HG03575 (cell line): ENCODE results near the gene ARHGAP45.

ENCODE experiments used
- ATAC-seq: cut with Tn5 transposase; IDR thresholded peaks from one replicate; pipeline ENCODE4 v1.9.1; 2021; ENCODE audit not compliant: unreplicated experiment, insufficient number of reproducible peaks, low FRiP score; ENCODE audit errors: extremely low read depth

ARHGAP45 gene

DNA sequence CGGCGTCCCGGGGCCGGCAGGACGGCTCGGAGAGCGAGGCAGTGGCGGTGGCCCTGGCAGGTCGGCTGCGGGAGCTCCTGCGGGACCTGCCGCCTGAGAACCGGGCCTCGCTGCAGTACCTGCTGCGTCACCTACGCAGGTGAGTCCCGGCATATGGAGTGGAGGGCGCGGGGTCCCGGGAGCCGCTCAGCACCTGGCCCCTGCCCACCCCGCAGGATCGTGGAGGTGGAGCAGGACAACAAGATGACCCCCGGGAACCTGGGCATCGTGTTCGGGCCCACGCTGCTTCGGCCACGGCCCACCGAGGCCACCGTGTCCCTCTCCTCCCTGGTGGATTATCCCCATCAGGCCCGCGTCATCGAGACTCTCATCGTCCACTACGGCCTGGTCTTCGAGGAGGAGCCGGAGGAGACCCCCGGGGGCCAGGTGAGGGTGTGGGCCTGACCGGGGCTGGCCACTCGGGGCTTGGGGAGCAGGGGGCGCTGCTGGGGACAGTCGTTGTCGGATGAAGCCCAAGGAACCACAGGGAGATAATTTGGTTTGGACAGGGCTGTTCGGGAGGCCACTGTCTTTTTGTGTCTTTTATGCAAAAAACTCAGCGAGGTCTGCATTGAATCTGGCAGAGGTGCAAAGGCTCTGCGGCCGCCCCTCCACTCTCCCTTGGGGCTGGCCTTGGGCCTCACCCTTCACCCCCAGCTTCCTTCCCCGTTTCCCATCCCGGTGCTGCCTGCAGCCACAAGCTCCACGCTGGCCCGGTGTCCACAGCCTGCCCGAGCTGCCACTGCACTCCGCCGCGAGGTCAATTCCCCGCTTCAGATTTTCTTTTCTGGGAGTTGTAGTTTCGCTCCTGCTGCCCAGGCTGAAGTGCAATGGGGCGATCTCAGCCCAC is 16.2 kb downstream of the ARHGAP45 start:
- ATAC-seq = no peak

DNA sequence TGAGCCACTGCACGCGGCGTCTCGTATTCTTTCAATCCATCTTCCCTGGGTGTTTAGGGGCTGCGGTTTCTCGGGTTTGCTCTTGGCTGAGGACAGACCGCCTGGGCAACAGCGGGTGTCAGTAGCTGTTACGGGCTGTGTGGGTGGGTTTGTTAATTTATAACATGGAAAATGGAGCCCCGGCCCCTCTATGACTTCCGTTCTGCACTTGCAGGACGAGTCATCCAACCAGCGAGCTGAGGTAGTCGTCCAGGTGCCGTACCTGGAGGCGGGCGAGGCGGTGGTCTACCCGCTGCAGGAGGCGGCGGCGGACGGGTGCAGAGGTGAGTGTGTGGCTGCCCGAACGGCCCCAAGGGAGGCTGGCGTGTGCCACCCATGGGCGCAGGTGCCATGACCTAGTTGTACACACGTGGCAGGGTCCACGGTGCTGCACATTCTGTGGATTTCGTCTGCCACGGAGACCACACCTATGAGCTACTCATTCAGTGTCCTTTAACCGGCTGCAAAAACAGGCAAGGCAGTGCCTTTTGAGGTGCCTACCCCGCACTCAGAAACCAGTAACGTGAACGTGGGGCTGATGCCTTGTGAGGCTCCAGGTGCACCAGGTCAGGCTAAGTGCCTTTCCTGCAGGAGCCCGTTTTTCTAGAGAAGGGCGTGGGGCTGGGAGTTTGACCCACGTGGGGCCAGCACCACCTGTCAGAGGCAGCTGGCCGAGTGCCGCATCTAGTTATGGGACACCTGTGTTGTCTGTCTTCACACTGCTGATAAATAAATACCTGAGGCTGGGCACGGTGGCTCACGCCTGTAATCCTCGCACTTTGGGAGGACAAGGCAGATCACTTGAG is 17.3 kb downstream of the ARHGAP45 start:
- no peak for ATAC-seq

DNA sequence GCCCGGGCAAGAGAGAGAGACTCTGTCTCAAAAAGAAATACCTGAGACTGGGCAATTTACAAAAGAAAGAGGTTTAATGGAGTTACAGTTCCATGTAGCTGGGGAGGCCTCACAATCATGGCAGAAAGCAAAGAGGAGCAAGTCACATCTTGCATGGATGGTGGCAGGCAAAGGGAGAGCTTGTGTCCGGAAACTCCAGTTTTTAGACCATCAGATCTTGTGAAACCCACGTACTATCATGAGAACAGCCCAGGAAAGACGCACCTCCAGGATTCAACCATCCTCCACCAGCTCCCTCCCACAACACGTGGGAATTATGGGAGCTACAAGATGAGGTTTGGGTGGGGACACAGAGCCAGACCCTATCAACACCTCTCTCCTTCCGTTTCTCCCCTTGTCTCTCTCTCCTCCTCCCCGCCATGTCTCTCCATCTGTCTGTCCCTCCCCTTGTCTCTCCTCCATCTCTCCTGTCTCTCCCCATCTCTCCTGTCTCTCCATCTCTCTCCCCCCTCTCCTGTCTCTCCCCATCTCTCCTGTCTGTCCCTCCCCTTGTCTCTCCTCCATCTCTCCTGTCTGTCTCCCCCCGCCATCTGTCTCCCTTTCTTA is 18.2 kb downstream of the ARHGAP45 start:
- no peak for ATAC-seq

DNA sequence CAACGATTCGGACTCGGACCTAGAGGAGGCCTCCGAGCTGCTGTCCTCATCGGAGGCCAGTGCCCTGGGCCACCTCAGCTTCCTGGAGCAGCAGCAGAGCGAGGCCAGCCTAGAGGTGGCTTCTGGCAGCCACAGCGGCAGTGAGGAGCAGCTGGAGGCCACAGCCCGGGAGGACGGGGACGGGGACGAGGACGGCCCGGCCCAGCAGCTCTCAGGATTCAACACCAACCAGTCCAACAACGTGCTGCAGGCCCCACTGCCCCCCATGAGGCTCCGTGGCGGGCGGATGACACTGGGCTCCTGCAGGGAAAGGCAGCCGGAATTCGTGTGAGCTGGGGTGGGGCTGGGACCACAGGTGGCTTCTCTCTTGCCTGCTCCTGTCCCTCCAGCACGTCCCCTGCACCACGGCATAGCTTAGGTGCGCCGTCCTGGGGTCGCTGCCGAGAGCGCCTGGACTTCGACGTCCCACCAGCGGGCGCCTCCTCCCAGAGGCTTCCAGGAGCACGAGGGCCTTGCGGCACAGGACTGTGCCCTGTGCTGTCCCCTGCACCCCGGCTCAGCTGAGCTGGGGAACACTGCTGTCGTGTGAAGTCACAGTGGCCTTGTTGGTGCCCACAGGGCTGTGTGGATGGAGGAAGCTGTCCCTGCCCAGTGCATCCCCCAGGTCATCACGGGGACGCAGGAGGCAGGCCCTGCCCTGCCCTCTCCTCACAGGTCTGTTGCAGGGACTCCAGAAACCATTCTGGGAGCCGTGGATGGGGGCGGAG is 18.9 kb downstream of the ARHGAP45 start:
- no peak for ATAC-seq

DNA sequence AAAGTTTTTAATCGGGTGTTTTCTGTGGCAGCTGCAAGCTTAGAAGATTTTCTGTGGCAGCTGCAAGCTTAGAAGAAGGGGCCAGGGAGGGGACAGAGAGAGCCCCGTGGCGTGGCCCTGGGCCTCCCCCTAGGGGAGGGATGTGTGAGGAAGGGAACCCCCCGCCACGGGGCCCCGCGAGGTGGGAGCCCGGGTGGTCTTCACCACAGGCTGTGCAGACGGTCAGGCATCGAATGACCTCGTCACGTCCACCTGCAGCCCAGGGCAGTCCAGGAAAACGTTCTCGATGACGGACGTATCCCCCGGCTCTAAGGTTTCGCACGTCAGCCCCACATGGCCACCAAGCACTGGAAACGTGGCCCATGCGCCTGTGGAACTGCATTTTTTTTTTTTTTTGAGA is 19.6 kb downstream of the ARHGAP45 start:
- no peak for ATAC-seq

DNA sequence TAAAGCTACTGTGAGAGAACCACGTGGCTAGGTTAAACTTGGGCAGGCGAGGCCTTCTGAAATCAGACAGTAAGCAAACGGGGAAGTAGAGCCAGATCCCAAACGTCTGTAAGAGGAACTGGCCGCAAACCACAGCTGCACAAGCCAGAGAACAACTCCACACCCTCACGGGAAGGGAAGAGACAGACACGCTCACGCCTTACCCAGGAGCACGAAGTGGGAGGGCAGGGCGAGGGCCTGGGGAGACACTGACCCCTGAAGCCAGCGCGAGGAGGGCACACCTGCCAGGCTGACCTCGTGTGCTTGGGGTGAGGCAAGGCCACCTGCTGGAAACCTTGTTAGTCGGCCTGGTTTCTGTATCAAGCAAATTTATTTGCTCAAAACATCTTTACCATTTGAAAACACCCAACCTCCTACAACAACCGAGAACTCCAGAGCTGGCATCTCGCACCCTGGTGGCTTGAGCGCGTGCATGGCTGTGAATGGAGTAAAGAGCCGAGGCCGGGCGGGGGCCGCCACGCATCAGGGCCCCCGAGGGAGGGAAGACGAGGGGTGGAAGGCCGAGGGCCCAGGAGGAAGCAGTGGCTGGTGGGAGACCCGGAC is 20.9 kb downstream of the ARHGAP45 start:
- ATAC-seq = no peak

DNA sequence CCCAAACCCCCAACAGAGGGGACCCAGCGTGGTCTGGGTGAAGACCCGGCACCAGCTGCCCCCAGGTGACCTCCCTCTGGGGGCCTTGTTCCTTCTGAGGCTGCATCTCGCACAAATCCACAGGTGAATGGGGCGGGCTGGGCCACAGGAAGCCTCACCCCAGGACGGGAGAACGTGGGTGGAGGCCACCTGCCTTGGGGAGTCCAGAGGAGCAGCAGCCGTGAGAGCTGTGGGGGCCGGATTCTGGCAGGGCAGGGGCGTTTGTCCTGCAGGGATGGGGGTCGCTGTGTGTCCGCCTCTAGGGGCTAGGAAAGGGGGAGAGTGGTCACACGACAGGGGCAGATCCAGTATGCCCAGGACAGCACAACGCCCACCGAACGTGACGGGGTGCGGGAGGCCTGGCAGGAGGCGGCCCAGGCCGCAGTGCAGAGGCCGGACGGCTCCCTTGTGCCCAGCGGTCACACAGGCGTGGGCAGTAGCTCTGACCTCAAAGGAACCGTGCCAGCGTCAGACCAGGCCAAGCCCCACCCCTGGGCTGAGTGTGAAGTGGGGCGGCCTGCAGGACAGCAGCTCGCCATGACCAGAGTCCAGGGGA is 21.5 kb downstream of the ARHGAP45 start:
- no peak for ATAC-seq

DNA sequence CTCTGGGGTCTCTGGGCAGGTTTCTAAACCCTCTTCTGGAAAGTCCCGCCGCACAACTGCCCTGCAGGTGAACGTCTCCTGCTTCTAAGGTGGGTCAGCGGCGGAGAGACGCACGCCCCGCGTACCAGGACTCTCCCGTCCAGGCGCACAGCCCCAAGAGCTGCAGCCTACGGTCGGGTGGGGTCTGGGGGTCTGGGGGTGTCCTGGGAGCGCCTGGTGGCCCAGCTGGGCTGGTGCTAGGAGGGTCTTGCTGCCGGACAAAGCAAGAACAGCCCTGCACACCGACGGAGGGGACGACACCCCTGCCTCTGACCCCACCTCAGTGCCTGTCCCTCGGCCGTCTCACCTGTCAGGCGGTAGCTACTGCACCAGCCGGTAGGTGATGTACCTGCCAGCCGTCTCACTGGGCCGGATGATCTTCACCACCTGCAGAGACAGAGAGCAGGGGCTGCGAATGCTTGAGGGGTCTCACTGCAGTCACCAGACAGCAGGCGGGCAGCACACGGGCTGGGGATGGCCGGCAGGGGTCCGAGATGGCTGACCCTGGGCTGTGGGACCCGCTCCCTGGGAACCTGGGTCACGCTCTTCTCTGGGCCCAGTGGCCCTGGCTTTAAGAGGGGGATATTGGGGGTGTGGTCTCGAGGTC is 22.3 kb downstream of the ARHGAP45 start:
- no peak for ATAC-seq

DNA sequence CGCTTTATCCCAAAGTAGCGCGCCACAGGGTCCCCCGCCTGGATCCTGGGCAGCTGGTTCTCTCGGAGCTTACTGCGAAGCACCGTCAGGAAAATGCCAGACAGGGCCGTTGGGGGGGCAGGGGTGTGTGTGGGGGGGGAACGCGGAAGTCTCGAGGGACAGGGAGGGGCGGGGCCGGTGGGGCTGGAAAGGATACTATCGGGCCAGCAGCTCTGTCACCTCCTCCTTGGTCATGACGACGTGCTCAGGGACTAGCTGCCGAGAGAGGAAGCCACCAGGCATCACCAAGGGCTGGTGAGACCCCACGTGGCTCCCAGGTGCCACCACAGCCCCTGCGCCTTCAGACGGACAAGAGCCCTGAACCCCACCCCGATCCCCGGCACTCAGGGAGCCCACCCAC is 22.9 kb downstream of the ARHGAP45 start:
- no peak for ATAC-seq

DNA sequence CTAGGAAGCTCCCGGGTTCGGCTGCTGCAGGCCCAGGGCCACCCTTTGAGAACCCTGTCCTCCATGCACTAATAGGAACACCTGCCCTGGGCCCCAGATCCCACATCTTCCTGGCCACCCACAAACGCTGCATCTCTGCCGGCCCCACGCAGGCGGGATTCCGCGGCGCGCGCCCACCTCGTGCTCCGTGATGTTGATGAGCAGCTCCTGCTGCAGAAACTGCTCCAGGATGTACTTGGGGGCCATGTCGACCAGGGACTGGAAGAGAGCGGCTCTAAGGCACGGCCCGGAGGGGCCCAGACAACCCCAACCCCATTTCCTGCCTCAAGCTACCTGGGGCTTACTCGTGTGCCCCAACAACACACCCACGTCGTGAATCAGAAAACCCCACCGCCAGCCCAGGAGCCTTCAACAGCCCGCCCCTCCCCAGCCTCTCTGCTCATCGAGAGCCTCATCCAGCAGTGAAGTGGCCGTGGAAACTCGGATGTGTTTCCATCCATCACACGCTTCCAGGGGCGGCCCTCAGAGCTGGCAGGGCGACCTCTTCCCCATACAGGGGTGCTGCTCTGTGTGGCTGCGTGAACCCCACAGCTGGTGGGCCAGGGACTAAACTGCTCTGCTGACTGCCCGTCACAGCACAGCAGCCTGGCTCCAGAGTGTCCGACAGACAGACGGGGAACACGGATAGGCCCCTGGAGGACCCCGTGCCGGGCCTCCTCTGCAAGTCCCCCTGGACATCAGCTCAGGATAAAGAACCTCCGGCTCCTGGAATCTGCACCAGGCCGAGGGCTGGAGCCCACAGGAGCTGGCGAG is 24.0 kb downstream of the ARHGAP45 start:
- ATAC-seq = no peak

DNA sequence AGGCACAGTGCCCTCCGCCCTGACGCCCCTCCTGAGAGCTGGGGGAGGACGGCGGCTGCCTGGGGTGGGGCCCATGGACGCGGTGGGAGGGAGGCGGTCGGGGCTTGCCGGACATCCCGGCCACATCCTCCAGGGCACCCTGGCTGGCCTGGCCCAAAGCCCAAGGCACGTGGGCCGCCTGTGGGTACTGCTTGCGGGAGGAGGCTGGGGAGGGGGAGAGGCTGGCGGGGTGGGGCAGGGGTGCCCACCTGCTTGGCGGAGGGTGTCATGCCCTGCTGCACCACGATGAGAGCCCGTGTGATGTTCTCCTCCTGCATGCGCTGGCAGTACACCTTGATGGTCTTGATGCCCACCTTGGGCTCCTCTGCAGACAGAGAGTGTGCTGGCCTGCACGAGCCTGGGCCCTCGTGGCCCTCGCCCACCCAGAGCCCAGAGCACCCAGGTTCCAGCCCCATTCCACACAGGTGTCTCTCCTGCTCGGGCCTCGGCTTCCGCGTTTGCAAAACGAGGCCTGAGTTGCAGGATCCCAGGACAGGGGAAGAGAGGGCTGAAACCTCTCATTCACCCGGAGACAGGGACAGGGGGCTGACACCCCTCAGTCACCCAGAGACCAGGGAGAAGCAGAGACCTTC is 24.7 kb downstream of the ARHGAP45 start:
- no peak for ATAC-seq

DNA sequence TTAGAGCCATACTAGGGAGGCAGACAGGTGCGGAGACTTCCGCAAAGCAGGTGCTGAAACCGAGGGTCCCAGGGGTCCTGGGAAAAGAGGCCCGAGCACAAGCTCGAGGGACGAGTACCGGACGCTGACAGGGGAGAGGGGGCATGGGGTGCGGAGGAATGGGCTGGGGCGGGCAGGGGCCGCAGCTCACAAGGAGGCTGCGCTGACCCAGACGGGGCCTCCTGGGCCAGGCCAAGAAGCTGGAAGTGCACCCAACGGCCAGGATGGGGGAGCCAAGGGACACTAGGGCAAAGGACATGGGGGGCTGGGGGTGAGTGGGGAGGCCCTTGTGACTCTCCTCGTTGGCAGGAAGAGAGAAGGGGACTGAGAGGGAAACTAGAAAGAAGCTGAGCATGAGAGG is 26.4 kb downstream of the ARHGAP45 start:
- no peak for ATAC-seq

DNA sequence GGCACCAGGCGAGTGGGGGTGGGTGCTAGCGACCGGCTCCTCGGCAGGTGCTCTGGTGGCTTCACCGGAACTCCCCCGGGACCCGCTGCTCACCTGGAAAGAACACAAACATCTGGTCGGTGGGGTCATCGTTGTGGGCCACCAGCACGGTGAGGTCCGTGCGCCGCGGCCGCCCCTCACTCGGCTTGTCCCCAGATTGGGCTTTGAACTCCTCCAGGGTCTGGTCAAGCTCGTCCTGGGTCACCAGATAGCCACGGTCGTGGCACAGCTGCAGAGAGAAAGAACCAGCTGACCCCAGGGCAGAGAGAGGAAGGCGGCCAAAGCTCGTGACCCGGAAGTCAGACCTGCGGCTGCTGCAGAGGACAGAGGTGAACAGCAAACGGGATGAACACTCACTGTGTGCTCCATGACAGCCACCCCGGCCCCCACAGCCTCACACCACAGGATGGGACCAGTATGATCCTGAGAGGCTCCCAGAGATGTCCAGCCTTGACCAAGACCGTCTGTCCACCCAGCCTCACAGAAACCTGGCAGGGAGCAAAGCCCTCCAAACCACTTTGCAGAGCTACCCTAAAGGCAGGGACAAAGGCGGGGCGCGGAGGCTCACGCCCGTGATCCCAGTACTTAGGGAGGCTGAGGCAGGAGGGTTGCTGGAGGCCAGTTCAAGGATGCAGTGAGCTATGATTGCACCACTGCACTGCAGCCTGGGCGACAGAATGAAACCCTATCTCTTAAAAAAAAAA is 27.0 kb downstream of the ARHGAP45 start:
- ATAC-seq = no peak

DNA sequence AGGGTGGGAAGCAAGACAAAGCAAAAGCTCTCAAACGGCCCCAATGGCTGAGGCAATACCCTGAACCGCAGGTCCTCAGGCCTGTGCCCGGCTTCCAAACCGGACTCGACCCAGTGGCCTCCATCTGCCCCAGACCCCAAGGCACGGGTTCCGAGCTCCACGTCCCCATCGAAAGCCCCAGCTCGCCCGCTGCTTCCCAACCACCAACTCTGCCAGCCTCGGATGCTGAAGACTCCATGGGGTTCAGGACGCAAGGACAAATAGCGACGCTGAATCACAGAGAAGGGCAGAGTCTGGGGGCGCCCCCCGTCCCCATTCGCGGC is 27.6 kb downstream of the ARHGAP45 start:
- ATAC-seq = no peak

DNA sequence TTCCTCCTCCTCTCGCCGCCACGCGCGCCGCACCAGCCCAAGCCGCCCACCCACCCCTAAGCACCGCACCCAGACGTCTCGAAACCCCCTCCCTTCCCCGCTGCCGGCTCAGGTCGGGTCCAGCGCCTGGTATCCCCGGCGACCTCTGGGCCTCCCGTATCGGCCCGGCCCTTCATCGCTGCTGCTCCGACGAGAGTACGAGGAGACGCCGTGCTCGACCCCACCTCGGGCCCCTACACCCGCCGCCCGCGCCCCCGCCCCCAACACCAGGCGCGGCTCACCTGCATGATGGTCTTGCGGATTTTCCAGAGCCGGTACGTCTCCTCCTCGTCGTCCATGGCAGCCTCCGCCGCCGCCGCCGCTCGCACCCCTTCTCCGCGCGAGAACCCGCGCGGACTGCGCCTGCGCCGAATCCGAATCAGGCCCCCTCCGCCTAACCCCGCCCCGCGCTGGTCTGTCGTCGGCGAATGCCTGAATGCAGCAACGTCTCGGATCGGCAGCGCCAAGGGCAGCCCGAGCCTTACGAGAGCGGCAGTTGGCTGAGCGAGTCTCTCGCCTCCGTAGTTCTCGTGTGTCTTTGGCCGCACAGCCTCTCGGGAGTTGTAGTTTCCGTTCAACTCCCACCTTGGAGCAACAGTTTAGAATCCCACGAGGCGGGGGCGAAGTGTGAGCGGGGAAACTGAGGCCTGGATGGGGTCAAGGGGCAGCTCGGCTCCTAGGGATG is 28.2 kb downstream of the ARHGAP45 start, which contains the start of gene POLR2E:
TSS of gene POLR2E (minus strand) at position 398 of the 724 bp plus-strand sequence. CDS start at position 338, 60 bp downstream.
- no peak for ATAC-seq
